KBM-7 (cell line): Measurements from ENCODE around the gene MAGI1.

Experiments
- DNase-seq: peaks from one replicate; pipeline ENCODE4 v3.0.0-alpha.2; 2015
- in situ Hi-C: fragments of 300-500 bp; cut with MboI; formaldehyde crosslinking; loops from 2 replicates; pipeline ENCODE4 v1.14.3; 2020; ENCODE audit warnings: low sequenced_read_pairs, low pct_unique_long_range_greater_than_20kb, mixed read lengths

Gene MAGI1

DNA sequence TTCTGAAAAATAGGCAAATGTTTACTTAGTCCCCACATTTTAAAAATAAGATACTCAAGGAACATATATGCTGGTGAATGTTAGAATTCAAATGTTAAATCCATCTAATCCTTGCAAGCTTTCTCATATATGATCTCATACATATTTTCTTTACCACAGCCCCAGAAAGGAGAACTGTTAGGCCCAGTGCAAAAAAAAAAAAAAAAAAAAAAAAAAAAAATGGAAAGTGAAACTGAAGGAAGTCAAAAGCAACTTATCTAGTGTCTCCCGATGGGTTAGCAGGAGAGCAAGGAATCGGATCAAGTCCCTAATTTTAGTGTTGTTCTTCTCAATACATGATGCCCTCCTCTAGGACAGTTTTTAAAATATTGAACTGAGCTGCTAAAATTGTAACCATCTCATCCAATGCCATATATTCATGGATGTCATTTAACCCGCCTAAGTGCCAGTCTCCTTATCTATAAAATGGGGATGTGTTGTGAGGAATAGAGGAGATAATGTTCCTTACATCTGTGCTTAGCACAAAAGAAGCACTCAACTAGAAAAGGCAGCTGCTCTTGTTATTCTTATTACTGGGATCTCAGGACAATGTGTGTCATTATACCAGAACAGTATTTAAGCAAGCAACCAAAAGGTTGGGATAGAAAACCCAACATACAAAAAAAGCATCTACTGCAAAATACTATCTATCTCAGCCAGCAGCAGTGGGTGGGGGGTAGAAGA lies 279.7 kb downstream of the MAGI1 start:
- in situ Hi-C loops: no loop called here
- peak; percentile 11 for DNase-seq

DNA sequence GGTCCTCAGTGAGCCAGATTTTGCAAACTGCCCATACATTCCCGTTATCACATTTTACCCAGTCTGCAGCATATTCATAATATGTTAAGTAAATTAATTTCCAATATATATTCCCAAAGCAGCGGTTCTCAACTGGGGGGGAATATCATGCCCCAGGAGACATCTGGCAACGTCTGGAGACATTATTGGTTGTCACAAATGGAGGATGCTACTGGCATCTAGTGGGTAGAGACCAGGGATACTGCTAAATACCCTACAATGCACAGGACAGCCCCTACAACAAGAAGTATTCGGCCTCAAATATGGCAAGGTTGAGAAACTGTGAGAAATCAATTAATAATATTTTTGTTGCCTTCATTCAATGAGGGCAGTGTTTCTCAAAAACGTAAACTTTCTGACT lies 280.3 kb downstream of the MAGI1 start:
- in situ Hi-C loops: no loop called here
- DNase-seq: no peak

- in situ Hi-C loops: no loop called here
Measured at GRCh38 chr3:65752636-65753035, 286.1 kb downstream of the MAGI1 start.

DNA sequence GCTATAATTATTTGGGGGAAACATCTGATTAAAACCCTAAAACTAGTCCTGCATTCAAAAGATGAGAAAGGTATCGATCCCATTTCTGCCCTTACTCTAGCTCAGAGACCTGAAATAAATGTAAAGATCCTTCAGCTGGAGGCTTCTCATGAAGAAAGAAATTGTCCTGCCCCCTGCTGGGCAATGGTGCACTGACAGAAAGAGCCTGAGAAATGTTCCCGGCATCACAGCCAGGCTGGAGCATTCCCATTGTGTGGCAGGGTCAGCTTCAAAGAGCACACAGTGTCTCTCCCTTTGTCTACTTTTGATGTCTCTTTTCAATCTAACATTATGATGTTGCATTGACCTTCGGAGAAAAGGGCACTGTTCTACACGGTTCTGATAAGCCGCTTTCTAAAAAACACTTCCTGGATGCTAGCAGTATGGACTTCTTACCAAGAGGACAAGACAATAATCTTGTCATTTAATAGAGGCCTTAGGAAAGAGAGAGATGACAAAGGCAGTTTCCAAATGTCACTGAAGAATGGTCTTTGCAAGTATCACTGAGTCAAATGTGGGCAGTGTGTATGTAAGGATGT lies 287.5 kb downstream of the MAGI1 start:
- peak; percentile 25 for DNase-seq
- in situ Hi-C loops: no loop called here

More at GRCh38 chr3:65752636-65753035, 286.1 kb downstream of the MAGI1 start:
- no peak for DNase-seq

DNA sequence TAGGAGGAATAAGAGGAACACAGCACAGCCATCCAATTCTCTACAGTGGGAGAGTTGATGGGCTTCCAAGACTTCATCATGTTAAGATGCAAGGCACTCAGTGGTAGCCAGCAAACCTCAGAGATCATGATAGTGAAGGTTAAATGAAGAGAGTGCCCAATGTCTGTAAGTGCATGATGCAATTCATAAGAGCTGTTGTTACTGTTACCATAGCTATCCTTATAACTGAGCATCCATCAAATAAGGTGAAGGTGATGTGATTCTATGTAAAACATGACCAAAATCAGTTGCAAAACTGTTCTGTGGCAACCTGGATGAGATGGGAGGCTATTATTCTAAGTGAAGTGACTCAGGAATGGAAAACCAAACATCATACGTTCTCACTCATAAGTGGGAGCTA lies 289.7 kb downstream of the MAGI1 start:
- no peak for DNase-seq
- in situ Hi-C loops: no loop called here

- in situ Hi-C loops: no loop called here
Measured at GRCh38 chr3:65748326-65748725, 290.4 kb downstream of the MAGI1 start.

DNA sequence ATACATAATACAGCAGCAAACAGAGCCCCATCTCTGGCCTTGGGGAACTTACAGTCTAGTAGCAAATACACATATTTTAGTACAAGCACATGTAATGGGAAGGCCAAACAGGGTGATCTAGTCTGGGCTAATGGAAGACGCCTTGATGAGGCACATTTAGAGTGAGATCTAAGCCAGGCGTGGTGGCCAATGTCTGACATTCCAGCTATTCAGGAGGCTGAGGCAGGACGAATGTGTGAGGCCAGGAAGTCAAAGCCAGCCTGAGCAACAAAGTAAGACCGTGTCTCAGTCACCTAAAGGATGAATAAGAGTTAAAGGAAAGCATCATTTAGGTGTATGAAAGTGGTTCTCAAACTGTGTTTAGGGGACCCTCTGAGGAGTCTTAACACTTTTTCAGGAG lies 291.9 kb downstream of the MAGI1 start:
- in situ Hi-C loops: no loop called here

More at GRCh38 chr3:65748326-65748725, 290.4 kb downstream of the MAGI1 start:
- no peak for DNase-seq

GRCh38 chr3:65745306-65745705 lies 293.4 kb downstream of the MAGI1 start:
- in situ Hi-C loops: no loop called here
- DNase-seq: no peak

More for the DNA sequence above, 291.9 kb downstream of the MAGI1 start:
- no peak for DNase-seq

- in situ Hi-C loops: no loop called here
- DNase-seq: no peak
Measured at GRCh38 chr3:65742914-65743313, 295.8 kb downstream of the MAGI1 start.

- no peak for DNase-seq
- in situ Hi-C loops: no loop called here
Measured at GRCh38 chr3:65741540-65741939, 297.2 kb downstream of the MAGI1 start.

DNA sequence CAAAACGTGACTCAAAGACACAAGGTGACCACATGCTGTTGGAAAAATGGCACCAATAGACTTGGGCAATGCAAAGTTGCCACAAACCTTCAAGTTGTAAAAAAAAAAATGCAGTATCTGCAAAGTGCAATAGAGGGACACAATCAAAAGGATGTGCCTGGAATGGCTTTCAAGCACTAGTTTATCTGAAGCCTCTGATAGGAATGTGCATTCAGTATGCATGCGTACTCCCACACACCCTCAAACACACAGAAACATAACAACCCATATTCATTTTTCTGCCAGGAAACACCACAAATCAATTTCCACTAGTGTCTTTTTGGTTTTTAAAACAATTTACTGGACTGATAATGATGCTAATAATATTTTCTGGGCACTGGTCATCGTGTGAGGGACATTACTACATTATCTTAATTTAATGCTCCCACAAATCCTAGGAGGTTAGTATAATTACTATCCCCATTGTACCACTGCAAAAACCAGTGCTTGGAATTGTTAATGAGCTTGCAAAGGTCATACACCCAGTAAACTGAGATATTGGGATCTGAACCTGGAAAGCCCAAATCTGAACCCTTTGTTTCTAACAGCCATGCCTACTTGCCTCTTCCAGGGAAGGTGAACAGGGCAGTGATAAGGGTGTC lies 298.7 kb downstream of the MAGI1 start:
- DNase-seq: no peak
- in situ Hi-C loops: no loop called here

- in situ Hi-C loops: no loop called here
Measured at GRCh38 chr3:65734792-65735191, 303.9 kb downstream of the MAGI1 start.

DNA sequence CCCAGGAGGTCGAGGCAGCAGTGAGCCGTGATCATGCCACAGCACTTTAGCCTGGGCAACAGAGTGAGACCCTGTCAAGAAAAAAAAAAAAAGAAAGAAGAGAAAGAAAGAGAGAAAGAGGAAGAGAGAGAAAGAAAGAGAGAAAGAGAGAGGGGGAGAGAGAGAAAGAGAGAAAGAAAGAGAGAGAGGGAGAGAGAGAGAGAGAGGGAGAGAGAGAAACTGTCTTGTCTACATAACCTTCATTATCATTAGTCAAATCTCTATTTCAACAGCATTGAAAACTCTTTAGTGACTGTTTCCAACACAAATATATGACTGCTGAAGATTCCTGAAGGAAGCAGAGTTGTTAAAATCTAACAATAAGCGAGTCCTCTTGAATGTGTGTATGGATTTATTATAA lies 304.3 kb downstream of the MAGI1 start:
- DNase-seq: no peak
- in situ Hi-C loops: no loop called here

More at GRCh38 chr3:65734792-65735191, 303.9 kb downstream of the MAGI1 start:
- DNase-seq: no peak

- in situ Hi-C loops: no loop called here
- DNase-seq: no peak
Measured at GRCh38 chr3:65733459-65733858, 305.3 kb downstream of the MAGI1 start.

DNA sequence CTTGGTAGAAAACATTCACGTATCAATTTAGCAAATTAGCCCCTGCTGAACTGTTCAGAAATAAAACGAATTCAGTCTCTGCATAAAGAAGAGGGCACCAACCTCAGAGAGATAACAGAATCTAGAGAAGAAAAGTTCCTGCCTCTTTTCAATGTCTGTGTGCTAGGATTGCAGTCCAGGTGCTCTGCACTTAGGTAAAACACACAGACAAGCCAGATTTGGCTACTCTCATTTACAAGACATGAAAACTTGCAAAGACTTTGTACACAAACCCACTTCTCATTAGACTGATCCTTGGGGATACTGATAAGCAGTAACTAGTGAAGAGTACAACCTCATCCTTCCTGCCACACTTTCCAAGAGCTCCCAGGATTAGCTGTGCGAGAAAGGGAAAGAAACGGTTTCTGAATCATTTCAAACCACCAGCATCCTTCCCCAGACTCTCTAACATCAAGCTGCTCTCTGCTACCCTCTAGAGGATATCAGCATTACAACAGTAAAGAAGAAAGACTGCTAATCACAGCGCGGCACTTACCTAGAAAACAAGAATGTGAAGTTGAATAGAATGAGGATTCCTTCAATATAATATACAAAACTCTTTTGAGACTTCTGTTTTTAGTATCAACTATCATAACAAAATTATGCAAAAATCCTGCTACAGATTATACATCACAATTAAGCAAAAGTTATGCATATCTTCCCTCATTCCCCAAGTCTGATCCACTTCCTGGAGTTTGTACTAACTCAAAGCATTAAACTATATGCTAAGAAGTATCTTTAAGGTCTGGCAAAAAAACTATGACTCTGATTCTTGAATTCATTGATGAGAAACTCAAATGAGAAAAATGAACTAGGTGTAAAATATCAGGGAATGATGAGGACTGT lies 306.4 kb downstream of the MAGI1 start:
- in situ Hi-C loops: no loop called here
- peak; percentile 52 for DNase-seq

GRCh38 chr3:65730449-65730848 lies 308.3 kb downstream of the MAGI1 start:
- in situ Hi-C loops: no loop called here
- no peak for DNase-seq

GRCh38 chr3:65729973-65730372 lies 308.7 kb downstream of the MAGI1 start:
- DNase-seq: no peak
- in situ Hi-C loops: no loop called here

GRCh38 chr3:65729555-65729954 lies 309.2 kb downstream of the MAGI1 start:
- DNase-seq: no peak
- in situ Hi-C loops: no loop called here

DNA sequence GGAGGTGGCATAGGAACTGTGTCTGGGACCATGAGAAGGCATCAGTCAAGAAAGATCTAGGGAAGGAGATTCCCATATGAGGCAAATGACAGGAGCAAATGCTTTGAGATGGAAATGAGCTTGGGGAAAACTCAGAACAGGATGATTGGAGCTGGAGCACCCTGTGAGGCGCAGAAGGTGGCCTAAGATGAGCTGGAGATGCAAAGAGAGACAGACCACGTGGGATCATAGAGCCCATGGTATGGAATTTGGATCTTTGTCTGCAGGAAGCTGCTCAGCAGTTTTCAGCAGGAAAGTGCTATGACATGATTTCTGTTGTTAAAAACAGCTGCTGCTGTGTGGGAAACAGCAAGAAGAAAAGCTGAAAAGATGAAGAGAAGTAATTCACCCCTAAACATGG lies 310.6 kb downstream of the MAGI1 start:
- in situ Hi-C loops: no loop called here
- DNase-seq: no peak

DNA sequence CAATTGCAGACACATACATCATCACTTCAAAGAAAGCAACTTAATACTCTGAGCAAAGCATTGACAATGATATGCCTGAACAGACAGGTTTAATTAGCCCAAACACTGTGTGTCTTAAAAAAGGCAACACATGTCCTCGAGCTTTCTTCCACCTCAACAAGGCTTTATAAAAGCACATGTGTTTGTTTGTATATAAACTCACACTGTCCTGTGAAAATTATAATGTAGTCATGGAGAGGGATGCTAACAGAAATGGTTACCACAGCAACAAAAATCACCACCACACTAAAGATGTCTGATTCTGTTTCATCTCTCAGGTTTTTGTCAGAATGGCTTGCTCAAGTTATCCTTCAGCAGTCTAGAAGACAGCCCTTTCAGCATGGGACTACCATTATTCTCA lies 314.7 kb downstream of the MAGI1 start:
- no peak for DNase-seq
- in situ Hi-C loops: no loop called here
